K562 (cell line): ENCODE data around the gene NTRK1. TPM values are rescaled to one million over a fixed set of nuclear protein-coding genes. Genes with fewer than 3 reads are reported as not detected.
A peak's percentile ranks its signal among the peaks of the same experiment; 100 is the strongest.

Source experiments
- CBFA2T3 ChIP-seq: fragments of 450-650 bp; IDR thresholded peaks from 2 replicates; pipeline ENCODE4 v1.6.1; 2017
- CHCHD3 ChIP-seq: fragments of 250-450 bp; sonication (Bioruptor Pico); IDR thresholded peaks from 2 replicates; pipeline ENCODE4 v2.1.2; 2022; ENCODE audit warnings: mild to moderate bottlenecking
- CHD1 ChIP-seq: fragments of 200-600 bp; sonication (generic); IDR thresholded peaks from one replicate; pipeline ENCODE4 v1.6.1; 2012; ENCODE audit warnings: mild to moderate bottlenecking, moderate library complexity, low read length, inconsistent platforms
- JUNB ChIP-seq: fragments of 450-650 bp; formaldehyde crosslinking; conservative IDR thresholded peaks from 2 replicates; pipeline ENCODE4 v1.4.0; 2020; ENCODE audit warnings: mild to moderate bottlenecking
- NCOA2 ChIP-seq, 2 experiments: fragments of 450-650 bp; IDR thresholded peaks; 2 replicates each; pipeline ENCODE4 v1.6.1; 2018; ENCODE audit warnings: mild to moderate bottlenecking in 2 of 2, moderate library complexity in 1 of 2; ENCODE audit not compliant: partially characterized antibody in 2 of 2
- NONO ChIP-seq, 2 experiments: fragments of 200-400 bp in 1 of 2; fragments of 450-650 bp in 1 of 2; formaldehyde crosslinking in 1 of 2; IDR thresholded peaks; 2 replicates each; pipeline ENCODE4 v1.6.1; 2017; ENCODE audit warnings: low read depth in 2 of 2, mild to moderate bottlenecking in 2 of 2, moderate library complexity in 2 of 2, low read length in 1 of 2
- PHTF2 ChIP-seq: fragments of 250-450 bp; sonication (Bioruptor Pico); IDR thresholded peaks from 2 replicates; pipeline ENCODE4 v1.5.0; 2021; ENCODE audit warnings: mild to moderate bottlenecking
- POU5F1 ChIP-seq: fragments of 150-350 bp; IDR thresholded peaks from 2 replicates; pipeline ENCODE4 v1.6.1; 2014; ENCODE audit warnings: borderline replicate concordance, low read length, low read depth, mild to moderate bottlenecking; ENCODE audit not compliant: partially characterized antibody
- RBBP5 ChIP-seq: fragments of 200-600 bp; sonication (generic); IDR thresholded peaks from 2 replicates; pipeline ENCODE4 v1.6.1; 2012; ENCODE audit warnings: borderline replicate concordance, mild to moderate bottlenecking, low read length, control low read depth, inconsistent platforms; ENCODE audit not compliant: insufficient read depth, poor library complexity, severe bottlenecking
- SAFB2 ChIP-seq: fragments of 200-400 bp; formaldehyde crosslinking; IDR thresholded peaks from 2 replicates; pipeline ENCODE4 v1.6.1; 2018; ENCODE audit warnings: borderline replicate concordance, low read length, low read depth, moderate library complexity; ENCODE audit not compliant: severe bottlenecking
- ZNF143 ChIP-seq: sonication (generic); formaldehyde crosslinking; IDR thresholded peaks from 2 replicates; pipeline ENCODE4 v1.9.0; 2022; ENCODE audit warnings: mild to moderate bottlenecking, missing genetic modification reagents
- ZNF586 ChIP-seq: fragments of 450-650 bp; formaldehyde crosslinking; conservative IDR thresholded peaks from 2 replicates; pipeline ENCODE4 v1.4.0; 2020; ENCODE audit warnings: mild to moderate bottlenecking, moderate library complexity
- ZNF717 ChIP-seq: fragments of 250-450 bp; sonication (Bioruptor Pico); IDR thresholded peaks from 2 replicates; pipeline ENCODE4 v1.5.0; 2021
- polyA plus RNA-seq, 8 experiments: library from polyadenylated mRNA; depleted of rRNA in 4 of 8; stranded (reverse) in 5 of 8; unstranded in 3 of 8; fragments of >200 nt; fragmentation: Nextera tagmentation in 2 of 8; fragmentation: Illumina TruSeq in 1 of 8; extraction: Ambion mirVana in 2 of 8; extraction: Trizol in 1 of 8; gene quantifications; 2 replicates each; pipeline versions ENCODE4 v1.2.1 to v1.2.3, GENCODE V29; 2011 to 2014; ENCODE audit warnings: inconsistent platforms in 1 of 8, missing spikeins in 1 of 8
- total RNA-seq, 7 experiments: library from RNA; depleted of rRNA in 6 of 7; stranded (reverse); fragments of >200 nt in 6 of 7; fragmentation: Illumina TruSeq in 2 of 7; extraction: Trizol in 2 of 7; gene quantifications; 2 replicates each; pipeline versions ENCODE4 v1.2.1 to v1.2.3, GENCODE V29; 2011 to 2021; ENCODE audit warnings: low replicate concordance in 1 of 7
- TF ChIP-seq, protein P1 (sequence below), 2 experiments: fragments of 450-650 bp; formaldehyde crosslinking in 1 of 2; IDR thresholded peaks; 2 replicates each; pipeline versions ENCODE4 v1.4.0 to v1.6.1; 2014 to 2020; ENCODE audit warnings: mild to moderate bottlenecking in 2 of 2, borderline replicate concordance in 1 of 2, low read depth in 1 of 2
- TF ChIP-seq, protein P2 (sequence below): fragments of 450-650 bp; IDR thresholded peaks from 2 replicates; pipeline ENCODE4 v1.6.1; 2016; ENCODE audit warnings: antibody characterized with exemption
- TF ChIP-seq, protein P3 (sequence below): fragments of 250-450 bp; sonication (Bioruptor Pico); IDR thresholded peaks from 2 replicates; pipeline ENCODE4 v1.5.0; 2022; ENCODE audit warnings: mild to moderate bottlenecking

Gene NTRK1
- total and polyA plus RNA-seq, 9 of the 15 experiments (the other 6 are each of a cell fraction or from before 2014, with no cell fraction given): 0.46 to 30.0 (median 7.9) TPM

DNA sequence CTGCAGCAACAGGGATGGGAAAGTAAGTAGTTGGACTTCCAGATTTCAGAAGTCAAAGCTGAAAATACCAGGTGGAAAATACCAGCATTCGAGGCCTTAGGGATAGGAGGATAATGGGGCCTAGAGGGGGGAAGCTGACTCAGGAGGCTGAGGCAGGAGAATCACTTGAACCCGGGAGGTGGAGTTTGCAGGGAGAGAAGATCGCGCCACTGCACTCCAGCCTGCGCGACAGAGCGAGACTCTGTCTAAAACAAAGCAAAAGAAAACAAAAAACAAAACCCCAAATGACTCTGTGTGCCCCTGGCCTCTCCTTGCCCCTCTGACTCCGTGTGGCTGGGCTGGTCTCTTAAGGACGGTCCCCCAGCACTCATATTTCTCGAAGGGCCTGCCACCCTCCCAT lies 47.4 kb upstream of the NTRK1 start (continued):
- TF ChIP-seq, protein P1, sequence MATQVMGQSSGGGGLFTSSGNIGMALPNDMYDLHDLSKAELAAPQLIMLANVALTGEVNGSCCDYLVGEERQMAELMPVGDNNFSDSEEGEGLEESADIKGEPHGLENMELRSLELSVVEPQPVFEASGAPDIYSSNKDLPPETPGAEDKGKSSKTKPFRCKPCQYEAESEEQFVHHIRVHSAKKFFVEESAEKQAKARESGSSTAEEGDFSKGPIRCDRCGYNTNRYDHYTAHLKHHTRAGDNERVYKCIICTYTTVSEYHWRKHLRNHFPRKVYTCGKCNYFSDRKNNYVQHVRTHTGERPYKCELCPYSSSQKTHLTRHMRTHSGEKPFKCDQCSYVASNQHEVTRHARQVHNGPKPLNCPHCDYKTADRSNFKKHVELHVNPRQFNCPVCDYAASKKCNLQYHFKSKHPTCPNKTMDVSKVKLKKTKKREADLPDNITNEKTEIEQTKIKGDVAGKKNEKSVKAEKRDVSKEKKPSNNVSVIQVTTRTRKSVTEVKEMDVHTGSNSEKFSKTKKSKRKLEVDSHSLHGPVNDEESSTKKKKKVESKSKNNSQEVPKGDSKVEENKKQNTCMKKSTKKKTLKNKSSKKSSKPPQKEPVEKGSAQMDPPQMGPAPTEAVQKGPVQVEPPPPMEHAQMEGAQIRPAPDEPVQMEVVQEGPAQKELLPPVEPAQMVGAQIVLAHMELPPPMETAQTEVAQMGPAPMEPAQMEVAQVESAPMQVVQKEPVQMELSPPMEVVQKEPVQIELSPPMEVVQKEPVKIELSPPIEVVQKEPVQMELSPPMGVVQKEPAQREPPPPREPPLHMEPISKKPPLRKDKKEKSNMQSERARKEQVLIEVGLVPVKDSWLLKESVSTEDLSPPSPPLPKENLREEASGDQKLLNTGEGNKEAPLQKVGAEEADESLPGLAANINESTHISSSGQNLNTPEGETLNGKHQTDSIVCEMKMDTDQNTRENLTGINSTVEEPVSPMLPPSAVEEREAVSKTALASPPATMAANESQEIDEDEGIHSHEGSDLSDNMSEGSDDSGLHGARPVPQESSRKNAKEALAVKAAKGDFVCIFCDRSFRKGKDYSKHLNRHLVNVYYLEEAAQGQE (IDR thresholded peaks at IDR 0.05; ENCODE audit: borderline replicate concordance): no peak
- TF ChIP-seq, protein P1 (CRISPR knock-in tag; IDR thresholded peaks at IDR 0.05; ENCODE audit: low read depth): no peak
- TF ChIP-seq JUNB (no peak), NONO (IDR thresholded peaks at IDR 0.05; ENCODE audit: low read depth in 2 of 2, low read length in 1 of 2) (no peak), ZNF586 (no peak), PHTF2 (CRISPR knock-in tag) (no peak), CBFA2T3 (no peak), SAFB2 (no peak), CHCHD3 (CRISPR knock-in tag) (no peak), NCOA2 (IDR thresholded peaks at IDR 0.05; ENCODE audit: partially characterized antibody in 2 of 2) (no peak), ZNF717 (CRISPR knock-in tag) (no peak), ZNF143 (CRISPR knock-in tag) (0 out of 2 replicates have a peak, but pooled peaks have one; percentile 33), CHD1 (peak; percentile 39), POU5F1 (no peak), RBBP5 (no peak)
- TF ChIP-seq, protein P2, sequence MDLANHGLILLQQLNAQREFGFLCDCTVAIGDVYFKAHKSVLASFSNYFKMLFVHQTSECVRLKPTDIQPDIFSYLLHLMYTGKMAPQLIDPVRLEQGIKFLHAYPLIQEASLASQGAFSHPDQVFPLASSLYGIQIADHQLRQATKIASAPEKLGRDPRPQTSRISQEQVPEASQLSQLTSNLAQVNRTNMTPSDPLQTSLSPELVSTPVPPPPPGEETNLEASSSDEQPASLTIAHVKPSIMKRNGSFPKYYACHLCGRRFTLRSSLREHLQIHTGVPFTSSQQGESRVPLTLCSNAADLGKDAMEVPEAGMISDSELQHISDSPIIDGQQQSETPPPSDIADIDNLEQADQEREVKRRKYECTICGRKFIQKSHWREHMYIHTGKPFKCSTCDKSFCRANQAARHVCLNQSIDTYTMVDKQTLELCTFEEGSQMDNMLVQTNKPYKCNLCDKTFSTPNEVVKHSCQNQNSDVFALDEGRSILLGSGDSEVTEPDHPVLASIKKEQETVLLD: no peak
- TF ChIP-seq, protein P3, sequence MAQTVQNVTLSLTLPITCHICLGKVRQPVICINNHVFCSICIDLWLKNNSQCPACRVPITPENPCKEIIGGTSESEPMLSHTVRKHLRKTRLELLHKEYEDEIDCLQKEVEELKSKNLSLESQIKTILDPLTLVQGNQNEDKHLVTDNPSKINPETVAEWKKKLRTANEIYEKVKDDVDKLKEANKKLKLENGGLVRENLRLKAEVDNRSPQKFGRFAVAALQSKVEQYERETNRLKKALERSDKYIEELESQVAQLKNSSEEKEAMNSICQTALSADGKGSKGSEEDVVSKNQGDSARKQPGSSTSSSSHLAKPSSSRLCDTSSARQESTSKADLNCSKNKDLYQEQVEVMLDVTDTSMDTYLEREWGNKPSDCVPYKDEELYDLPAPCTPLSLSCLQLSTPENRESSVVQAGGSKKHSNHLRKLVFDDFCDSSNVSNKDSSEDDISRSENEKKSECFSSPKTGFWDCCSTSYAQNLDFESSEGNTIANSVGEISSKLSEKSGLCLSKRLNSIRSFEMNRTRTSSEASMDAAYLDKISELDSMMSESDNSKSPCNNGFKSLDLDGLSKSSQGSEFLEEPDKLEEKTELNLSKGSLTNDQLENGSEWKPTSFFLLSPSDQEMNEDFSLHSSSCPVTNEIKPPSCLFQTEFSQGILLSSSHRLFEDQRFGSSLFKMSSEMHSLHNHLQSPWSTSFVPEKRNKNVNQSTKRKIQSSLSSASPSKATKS (CRISPR knock-in tag): no peak
